Activated naive CD8-positive, alpha-beta T cell treated with anti-CD3 and anti-CD28 coated beads for 36 hours (primary cell): ENCODE results near the gene RCSD1. TPM values are rescaled to one million over a fixed set of nuclear protein-coding genes. Genes with fewer than 3 reads are reported as not detected.

Source experiments
- DNase-seq: peaks from one replicate; pipeline ENCODE4 v3.0.0; 2021
- H3K27ac Mint-ChIP-seq: one replicate; pipeline ENCODE4 v1.8.0; 2022; ENCODE audit warnings: mild to moderate bottlenecking, moderate library complexity, mixed read lengths
- H3K27me3 Mint-ChIP-seq: one replicate; pipeline ENCODE4 v1.8.0; 2022; ENCODE audit warnings: mild to moderate bottlenecking, mixed read lengths
- H3K36me3 Mint-ChIP-seq: one replicate; pipeline ENCODE4 v1.8.0; 2021; ENCODE audit warnings: mild to moderate bottlenecking, mixed read lengths
- H3K4me1 Mint-ChIP-seq: one replicate; pipeline ENCODE4 v1.8.0; 2021; ENCODE audit warnings: mixed read lengths
- H3K4me3 Mint-ChIP-seq: one replicate; pipeline ENCODE4 v1.8.0; 2022; ENCODE audit warnings: mild to moderate bottlenecking, moderate library complexity, mixed read lengths
- H3K9me3 Mint-ChIP-seq: one replicate; pipeline ENCODE4 v1.8.0; 2022; ENCODE audit warnings: mixed read lengths
- total RNA-seq, 2 experiments: library from RNA; stranded (reverse); gene quantifications; one replicate each; pipeline ENCODE4 v1.2.3, GENCODE V29; 2021

RCSD1 gene
- total RNA-seq, 2 experiments from 2014 or later: 56.4 to 58.2 TPM

DNA sequence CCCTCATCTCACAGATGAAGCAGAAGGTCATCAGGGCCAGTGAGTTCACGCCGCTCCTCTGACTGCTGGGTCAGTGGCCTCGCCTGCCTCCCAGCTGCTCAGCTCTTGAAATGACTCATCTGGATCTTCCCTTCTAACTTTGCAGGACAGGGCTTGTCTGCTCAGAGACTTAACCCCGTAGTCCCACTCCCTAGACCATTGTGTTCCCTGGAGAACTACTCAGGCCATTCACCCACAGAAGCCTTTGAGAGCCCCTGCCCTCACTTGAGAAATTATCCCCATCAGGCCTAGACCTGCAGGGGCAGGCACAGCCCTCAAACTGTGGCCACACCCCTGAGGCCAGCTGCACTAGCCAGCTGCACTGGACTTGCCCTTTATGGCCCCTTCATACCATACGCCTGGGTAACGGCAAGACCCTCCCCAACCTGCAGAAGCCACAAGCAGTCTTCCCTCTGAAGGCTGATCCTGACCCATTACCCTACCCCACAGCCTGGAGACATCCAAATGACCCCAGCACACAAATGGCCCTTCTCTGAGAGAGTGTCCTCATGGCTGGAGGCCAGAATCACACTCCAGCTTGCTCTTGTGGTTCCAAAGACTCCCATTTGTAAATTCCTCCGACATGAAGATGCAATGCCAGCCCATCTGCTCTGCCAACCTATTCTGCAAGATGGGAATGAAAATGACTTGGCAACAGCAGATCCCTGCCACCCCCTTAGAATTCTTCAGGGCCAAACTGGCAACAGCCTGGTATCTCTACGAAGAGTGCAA, 33.2 kb downstream of the RCSD1 start:
- H3K4me1 Mint-ChIP-seq: peaks cover 69% of the 10 kb centered on the region
- no peaks in the 10 kb centered on the region for H3K9me3 Mint-ChIP-seq
- no peak overlapping the region for H3K4me3 Mint-ChIP-seq
- DNase-seq: no peak
- peaks cover 40% of the 10 kb centered on the region for H3K36me3 Mint-ChIP-seq
- H3K27me3 Mint-ChIP-seq: no peaks in the 10 kb centered on the region
- peak overlapping the region; percentile 65 for H3K27ac Mint-ChIP-seq

DNA sequence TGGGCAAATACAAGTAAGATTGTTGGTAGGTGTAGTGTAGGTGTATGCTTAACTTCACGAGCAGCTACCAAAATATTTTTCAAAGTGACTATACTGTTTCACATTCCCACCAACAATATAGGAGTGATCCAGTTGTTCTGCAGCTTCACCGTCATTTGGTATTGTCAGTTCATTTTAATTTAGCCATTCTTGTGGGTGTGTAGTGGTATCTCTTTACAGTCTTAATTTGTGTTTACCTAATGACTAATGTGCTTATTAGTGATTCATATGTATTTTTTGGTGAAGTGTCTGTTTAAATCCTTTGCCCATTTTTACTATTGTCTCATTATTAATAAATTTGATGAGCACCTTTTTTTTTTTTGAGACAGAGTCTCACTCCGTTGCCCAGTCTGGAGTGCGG, 35.4 kb downstream of the RCSD1 start:
- Mint-ChIP-seq H3K4me3 (no peak overlapping the region), H3K27ac (no peak overlapping the region), H3K27me3 (no peaks in the 10 kb centered on the region), H3K4me1 (peaks cover 61% of the 10 kb centered on the region), H3K36me3 (peaks cover 38% of the 10 kb centered on the region), H3K9me3 (no peaks in the 10 kb centered on the region)
- no peak for DNase-seq

DNA sequence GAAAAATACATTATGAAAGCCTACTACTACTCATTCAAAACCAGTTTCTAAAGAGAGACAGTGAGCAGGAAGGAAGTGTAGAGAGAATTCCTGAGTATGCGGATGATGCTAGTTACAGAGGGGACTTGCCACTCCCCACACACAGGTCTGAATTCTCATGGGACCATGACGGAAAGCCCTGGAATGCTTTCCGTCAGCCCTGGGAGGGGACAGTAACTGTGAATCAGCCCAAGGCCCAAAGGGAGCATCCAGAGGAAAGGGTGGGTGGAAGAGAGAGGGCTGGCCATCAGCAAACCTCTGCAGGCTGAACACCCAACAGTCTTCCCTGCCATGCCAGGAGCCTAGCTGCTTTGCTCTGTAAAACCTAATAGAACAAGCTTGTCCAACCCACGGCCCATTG, 36.4 kb downstream of the RCSD1 start:
- H3K36me3 Mint-ChIP-seq: peaks cover 39% of the 10 kb centered on the region
- H3K4me3 Mint-ChIP-seq: no peak overlapping the region
- no peaks in the 10 kb centered on the region for H3K9me3 Mint-ChIP-seq

DNA sequence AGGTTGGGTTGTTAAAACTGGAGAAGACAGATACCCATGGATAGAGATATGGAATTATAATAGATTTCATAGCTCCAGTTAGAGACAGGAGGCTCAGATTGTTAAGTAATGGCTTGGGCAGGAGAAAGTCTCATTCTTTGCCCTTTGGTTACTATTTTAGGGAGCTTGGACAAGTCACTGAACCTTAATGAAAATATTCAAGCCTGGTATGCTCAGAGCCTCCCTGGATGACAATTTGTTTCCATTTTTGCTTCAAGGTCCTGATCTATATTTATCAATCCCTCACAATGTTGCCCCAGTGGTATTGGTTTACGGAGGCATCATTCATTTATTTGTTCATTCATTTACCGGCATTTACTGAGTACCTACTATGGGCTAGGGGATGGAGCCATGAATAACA, 37.5 kb downstream of the RCSD1 start:
- Mint-ChIP-seq H3K27me3 (no peaks in the 10 kb centered on the region), H3K4me3 (no peak overlapping the region), H3K27ac (no peak overlapping the region), H3K36me3 (peaks cover 44% of the 10 kb centered on the region), H3K9me3 (no peaks in the 10 kb centered on the region), H3K4me1 (peaks cover 62% of the 10 kb centered on the region)
- DNase-seq: no peak

More for the DNA sequence above, 36.4 kb downstream of the RCSD1 start:
- H3K27ac Mint-ChIP-seq: peak overlapping the region; percentile 19
- H3K27me3 Mint-ChIP-seq: no peaks in the 10 kb centered on the region
- DNase-seq: no peak
- peaks cover 62% of the 10 kb centered on the region for H3K4me1 Mint-ChIP-seq

DNA sequence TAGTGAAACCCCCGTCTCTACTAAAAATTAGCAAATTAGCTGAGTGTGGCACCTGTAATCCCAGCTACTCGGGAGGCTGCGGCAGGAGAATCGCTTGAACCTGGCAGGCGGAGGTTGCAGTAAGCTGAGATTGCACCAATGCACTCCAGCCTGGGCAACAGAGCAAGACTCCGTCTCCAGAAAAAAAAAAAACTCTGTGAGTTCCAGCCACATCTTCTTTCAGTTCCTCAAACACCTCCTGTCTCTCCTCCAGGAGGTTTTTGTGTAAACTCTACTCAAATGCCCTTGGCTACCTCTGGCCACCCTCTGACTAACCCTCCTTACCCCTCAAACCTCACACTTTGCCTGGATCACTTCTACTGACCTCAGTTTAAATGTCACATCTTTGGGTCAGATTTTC, 38.1 kb downstream of the RCSD1 start:
- no peak overlapping the region for H3K4me3 Mint-ChIP-seq
- peaks cover 61% of the 10 kb centered on the region for H3K4me1 Mint-ChIP-seq
- no peak for DNase-seq
- no peaks in the 10 kb centered on the region for H3K27me3 Mint-ChIP-seq
- peaks cover 47% of the 10 kb centered on the region for H3K36me3 Mint-ChIP-seq
- no peaks in the 10 kb centered on the region for H3K9me3 Mint-ChIP-seq
- no peak overlapping the region for H3K27ac Mint-ChIP-seq

DNA sequence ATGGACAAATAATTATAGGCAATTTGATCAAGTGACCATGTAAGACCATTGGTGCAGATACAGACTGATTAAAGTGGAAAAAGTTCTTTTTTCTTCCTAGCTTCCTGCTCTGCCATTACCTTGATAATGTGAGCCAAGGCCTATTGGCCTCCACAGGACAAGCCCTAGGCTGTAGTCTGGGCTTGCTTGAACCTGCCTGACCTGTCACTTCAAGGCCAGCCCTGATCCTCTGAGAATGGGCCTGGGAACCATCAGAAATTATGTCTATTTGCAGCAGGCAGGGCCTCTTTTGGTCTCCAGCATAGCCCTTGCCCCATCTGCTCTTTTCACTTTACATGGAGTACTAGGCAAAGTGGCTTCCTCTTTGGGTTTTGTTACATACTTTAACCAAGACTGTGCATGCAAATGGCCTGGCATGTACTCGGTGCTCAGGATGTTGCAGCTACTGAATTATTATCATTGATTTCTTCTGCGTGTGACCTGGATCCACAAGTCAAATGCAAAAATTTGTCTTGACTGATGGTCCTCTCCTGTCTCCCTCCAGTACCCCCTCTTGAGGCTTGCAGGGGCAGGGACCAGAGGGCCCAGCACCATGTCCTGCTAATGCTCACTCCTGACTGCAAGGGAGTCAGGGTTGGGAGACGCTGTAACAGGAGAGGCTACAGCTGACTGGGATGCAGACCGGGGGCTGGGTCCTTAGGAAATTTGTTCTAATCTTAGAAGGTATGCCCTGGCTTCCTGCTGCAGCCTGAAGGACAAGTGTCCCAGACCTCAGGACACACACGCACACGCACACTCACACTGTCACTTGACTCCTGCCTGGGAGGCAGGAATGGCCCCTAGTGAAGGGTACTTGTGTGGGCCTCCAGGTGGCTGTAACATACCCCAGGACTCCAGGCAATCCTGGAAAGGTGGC, 39.4 kb downstream of the RCSD1 start:
- Mint-ChIP-seq H3K4me1 (peaks cover 61% of the 10 kb centered on the region), H3K27me3 (no peaks in the 10 kb centered on the region), H3K36me3 (peaks cover 50% of the 10 kb centered on the region), H3K27ac (peak overlapping the region; percentile 21), H3K9me3 (no peaks in the 10 kb centered on the region), H3K4me3 (no peak overlapping the region)
- no peak for DNase-seq

DNA sequence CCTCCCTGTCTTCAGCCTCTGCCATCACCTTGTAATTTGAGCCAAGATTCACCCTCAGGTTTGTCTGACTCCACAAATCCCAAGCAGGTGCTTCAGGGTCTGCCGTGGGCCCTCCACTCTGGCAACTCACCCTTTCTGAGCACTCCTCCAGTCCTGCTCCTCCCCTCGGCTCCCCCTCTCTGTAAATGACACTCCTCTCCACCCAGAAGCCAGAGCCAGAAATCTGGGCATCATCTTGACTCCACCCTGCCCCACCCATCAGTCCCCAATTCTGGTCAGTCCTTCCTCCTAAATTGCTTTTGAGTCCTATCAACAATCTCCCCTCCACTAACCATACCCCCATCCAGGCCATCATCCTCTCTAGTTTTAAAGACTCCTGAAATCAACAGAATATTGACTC, 40.5 kb downstream of the RCSD1 start:
- H3K4me3 Mint-ChIP-seq: no peak overlapping the region
- DNase-seq: no peak
- H3K9me3 Mint-ChIP-seq: no peaks in the 10 kb centered on the region
- H3K4me1 Mint-ChIP-seq: peaks cover 57% of the 10 kb centered on the region
- peaks cover 50% of the 10 kb centered on the region for H3K36me3 Mint-ChIP-seq
- H3K27me3 Mint-ChIP-seq: no peaks in the 10 kb centered on the region
- no peak overlapping the region for H3K27ac Mint-ChIP-seq

DNA sequence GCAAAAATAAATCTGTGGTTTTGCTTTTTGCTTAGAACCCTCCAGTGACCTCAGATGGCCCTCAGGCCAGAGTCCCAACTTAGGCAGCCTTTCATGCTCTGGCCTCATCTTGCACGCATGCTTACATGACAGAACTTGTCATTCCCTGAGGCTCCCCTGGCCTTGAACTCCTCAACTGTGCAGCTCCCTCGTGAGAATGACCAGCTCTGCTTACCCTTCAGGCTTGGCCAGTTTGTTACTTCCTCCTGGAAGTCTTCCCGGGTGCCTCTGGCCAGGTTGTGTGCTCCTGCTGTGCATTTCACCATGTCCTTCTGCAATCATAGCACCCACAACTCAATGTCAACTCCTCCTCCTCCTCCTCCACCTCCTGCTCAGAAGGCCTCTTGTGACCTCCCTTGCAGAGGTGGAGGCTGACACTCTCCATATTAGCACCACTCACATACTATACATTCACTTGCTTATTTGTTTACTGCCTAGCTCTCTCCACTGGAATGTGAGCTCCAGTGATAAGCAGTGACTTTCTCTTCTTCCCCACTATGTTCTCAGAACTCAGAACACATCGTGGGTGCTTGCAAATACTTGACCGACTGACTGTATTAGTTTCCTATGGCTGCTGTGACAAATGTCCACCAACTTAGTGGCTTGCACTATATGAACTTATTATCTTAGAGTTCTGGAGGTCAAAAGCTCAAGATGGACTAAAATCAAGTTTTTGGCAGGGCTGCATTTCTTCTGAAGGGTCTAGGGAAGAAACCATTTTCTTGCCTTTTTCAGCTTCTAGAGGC, 41.9 kb downstream of the RCSD1 start:
- Mint-ChIP-seq H3K4me1 (peaks cover 59% of the 10 kb centered on the region), H3K27ac (peak overlapping the region; percentile 56), H3K36me3 (peaks cover 49% of the 10 kb centered on the region), H3K4me3 (no peak overlapping the region), H3K27me3 (no peaks in the 10 kb centered on the region), H3K9me3 (no peaks in the 10 kb centered on the region)
- no peak for DNase-seq

DNA sequence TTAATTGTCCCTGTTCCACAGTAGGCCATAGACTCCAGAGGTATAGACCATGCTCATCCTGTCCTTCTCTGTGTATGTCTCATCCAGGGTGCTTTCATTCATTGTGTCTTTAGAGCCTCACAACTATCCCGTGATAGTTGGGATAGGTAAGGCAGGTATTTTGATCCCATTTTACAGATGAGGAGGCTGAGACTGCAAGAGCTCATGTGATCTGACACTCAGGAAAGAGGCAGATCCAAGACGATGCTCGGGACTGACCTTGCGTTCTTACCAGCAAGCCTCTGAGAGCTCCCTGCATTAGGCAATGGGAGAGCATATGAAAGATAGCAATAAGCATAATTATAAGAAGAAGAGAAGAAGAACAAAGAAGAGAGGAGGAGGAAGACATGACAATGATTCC, 42.8 kb downstream of the RCSD1 start:
- Mint-ChIP-seq H3K27me3 (no peaks in the 10 kb centered on the region), H3K4me1 (peaks cover 56% of the 10 kb centered on the region), H3K36me3 (peaks cover 49% of the 10 kb centered on the region)

DNA sequence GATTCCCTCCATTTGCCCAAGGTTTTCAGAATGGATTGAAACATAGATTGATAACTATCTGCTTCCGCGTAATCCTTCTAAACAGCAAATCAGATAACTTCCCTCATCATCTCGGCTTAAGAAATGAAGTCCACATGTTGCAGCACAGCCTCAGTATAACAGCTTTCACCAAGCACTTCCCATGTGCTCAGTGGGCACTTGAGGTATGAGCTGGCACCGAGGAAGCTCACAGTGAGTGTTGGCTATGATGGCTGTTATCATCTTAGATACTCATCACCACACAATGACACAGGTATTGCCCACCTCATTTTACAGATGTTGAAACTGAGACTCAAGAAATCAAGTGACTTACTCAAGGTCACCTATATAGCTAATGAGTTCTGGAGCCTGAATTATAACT, 43.2 kb downstream of the RCSD1 start:
- Mint-ChIP-seq H3K4me1 (peaks cover 55% of the 10 kb centered on the region), H3K9me3 (no peaks in the 10 kb centered on the region), H3K4me3 (no peak overlapping the region), H3K27ac (peak overlapping the region; percentile 1), H3K27me3 (no peaks in the 10 kb centered on the region), H3K36me3 (peaks cover 48% of the 10 kb centered on the region)
- no peak for DNase-seq

More for the DNA sequence above, 42.8 kb downstream of the RCSD1 start:
- Mint-ChIP-seq H3K4me3 (no peak overlapping the region), H3K9me3 (no peaks in the 10 kb centered on the region), H3K27ac (peak overlapping the region; percentile 26)
- no peak for DNase-seq

DNA sequence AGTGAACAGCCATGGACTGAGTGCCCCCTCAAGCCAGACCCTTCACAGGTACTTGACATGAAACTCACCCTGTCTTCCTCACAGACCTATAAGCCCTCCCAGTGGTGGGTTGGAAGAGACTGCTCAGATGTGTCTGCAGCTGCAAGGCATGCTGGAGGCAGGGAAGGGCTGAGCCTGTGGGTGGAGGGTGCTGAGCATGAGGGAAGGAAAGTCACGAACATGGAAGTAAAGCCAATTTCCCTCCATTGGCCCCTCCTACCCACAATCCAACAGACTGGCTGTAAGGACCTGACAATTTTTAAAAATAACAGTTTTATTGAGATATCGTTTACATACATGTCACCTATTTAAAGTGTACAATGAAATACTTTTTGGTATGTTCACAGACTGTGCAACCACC, 44.1 kb downstream of the RCSD1 start:
- Mint-ChIP-seq H3K9me3 (no peaks in the 10 kb centered on the region), H3K27me3 (no peaks in the 10 kb centered on the region), H3K27ac (no peak overlapping the region), H3K36me3 (peaks cover 46% of the 10 kb centered on the region), H3K4me3 (no peak overlapping the region), H3K4me1 (peaks cover 48% of the 10 kb centered on the region)
- DNase-seq: no peak

DNA sequence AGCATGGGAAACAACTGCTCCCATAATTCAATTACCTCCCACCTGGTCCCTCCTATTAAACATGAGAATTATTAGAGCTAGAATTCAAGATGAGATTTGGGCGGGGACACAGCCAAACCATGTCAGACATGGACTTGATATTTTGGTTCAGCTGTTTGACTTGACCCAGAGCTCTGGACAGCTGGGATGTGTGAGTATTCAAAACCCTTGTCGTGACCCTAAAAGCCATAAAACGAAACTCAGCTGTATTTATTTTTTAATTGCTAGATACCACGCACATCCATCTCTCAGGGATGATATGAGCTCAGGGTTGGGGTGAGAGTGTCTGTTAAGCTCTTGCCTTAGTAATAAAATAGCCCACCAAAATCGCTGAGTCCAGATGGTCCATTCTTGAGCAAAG, 45.4 kb downstream of the RCSD1 start:
- no peak for DNase-seq
- Mint-ChIP-seq H3K27me3 (no peaks in the 10 kb centered on the region), H3K9me3 (no peaks in the 10 kb centered on the region), H3K4me3 (no peak overlapping the region), H3K4me1 (peaks cover 42% of the 10 kb centered on the region), H3K36me3 (peaks cover 46% of the 10 kb centered on the region), H3K27ac (peak overlapping the region; percentile 12)

DNA sequence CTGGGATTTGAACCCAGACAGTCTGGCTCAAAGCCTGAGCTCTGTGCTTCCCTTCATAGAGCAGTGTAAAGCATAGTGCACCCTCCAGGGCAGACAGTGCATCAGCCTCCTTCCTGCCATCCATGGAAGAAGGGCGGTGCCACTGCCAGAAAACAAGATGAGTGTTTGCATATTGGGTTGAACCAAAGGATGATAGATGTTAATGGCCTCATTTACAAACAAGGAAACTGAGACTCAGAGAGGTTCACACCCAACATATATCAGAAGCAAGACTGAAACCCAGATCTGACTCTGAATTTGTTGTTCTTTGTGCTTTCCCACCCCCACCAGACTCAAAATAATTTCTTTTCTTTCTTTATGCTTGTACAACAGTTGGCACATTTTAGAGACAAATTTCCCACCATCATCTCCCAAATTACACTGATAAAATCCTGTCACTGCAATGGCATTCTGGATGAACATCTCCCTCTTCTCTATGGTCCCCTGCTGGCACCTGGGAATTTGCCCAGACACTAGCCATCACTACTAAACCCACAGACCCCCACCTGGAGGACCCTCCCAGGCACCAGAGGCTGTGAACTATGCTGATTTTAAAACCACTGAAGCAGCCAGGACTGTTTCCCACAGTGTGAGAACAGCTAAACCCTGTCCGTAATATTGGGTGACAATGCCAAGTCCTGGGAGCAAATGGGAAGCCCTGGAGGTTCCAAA, 46.3 kb downstream of the RCSD1 start:
- H3K27me3 Mint-ChIP-seq: no peaks in the 10 kb centered on the region
- no peak for DNase-seq
- peak overlapping the region; percentile 38 for H3K27ac Mint-ChIP-seq
- H3K36me3 Mint-ChIP-seq: peaks cover 38% of the 10 kb centered on the region
- H3K9me3 Mint-ChIP-seq: no peaks in the 10 kb centered on the region
- H3K4me3 Mint-ChIP-seq: no peak overlapping the region
- H3K4me1 Mint-ChIP-seq: peaks cover 39% of the 10 kb centered on the region
